GM19372 (cell line): ENCODE data around the gene PSMD1.

Experiments
- ATAC-seq: cut with Tn5 transposase; IDR thresholded peaks from one replicate; pipeline ENCODE4 v1.9.1; 2021; ENCODE audit warnings: mild to moderate bottlenecking, low read depth, moderate library complexity; ENCODE audit not compliant: unreplicated experiment

PSMD1 gene

GRCh38 chr2:231198291-231199173, 141.9 kb downstream of the PSMD1 start, which contains the start of gene ARMC9:
TSS of gene ARMC9 (plus strand) at chr2:231198631. CDS start at chr2:231206239, 7,608 bp downstream.
- peak; percentile 96 for ATAC-seq

GRCh38 chr2:231199219-231199618, 142.6 kb downstream of the PSMD1 start:
- ATAC-seq = no peak

- ATAC-seq = no peak
Observed at GRCh38 chr2:231200805-231201474, 144.3 kb downstream of the PSMD1 start.

GRCh38 chr2:231201475-231201814, 144.8 kb downstream of the PSMD1 start:
- no peak for ATAC-seq

GRCh38 chr2:231203087-231203486, 146.4 kb downstream of the PSMD1 start:
- ATAC-seq = no peak

GRCh38 chr2:231204146-231204545, 147.5 kb downstream of the PSMD1 start:
- no peak for ATAC-seq

GRCh38 chr2:231204581-231204980, 147.9 kb downstream of the PSMD1 start:
- ATAC-seq = no peak

GRCh38 chr2:231207734-231208133, 151.1 kb downstream of the PSMD1 start:
- no peak for ATAC-seq

- ATAC-seq = no peak
Observed at GRCh38 chr2:231210782-231211181, 154.1 kb downstream of the PSMD1 start.

GRCh38 chr2:231211486-231211885, 154.8 kb downstream of the PSMD1 start:
- ATAC-seq = no peak

GRCh38 chr2:231212329-231212845, 155.7 kb downstream of the PSMD1 start:
- no peak for ATAC-seq

GRCh38 chr2:231213931-231214642, 157.4 kb downstream of the PSMD1 start:
- ATAC-seq = no peak

GRCh38 chr2:231218366-231218765, 161.7 kb downstream of the PSMD1 start:
- no peak for ATAC-seq

GRCh38 chr2:231219289-231219688, 162.6 kb downstream of the PSMD1 start:
- no peak for ATAC-seq

GRCh38 chr2:231221761-231222160, 165.1 kb downstream of the PSMD1 start:
- ATAC-seq = no peak
